Fibroblast of villous mesenchyme (primary cell): ENCODE data around the gene CABLES1. TPM values are rescaled to one million over a fixed set of nuclear protein-coding genes. Genes with fewer than 3 reads are reported as not detected.
"Not testable (repeated sequence)": the region's sequence is repeated elsewhere in the genome, so short reads cannot be mapped to it uniquely, and the experiment has no call there.

Experiments used
- DNase-seq: peaks from one replicate; pipeline ENCODE4 v3.0.0-alpha.2; 2010; ENCODE audit warnings: low read depth
- H3K4me3 ChIP-seq: 2 replicates; pipeline ENCODE4 v1.5.1; 2011; ENCODE audit warnings: low read depth, mild to moderate bottlenecking, low read length
- CTCF ChIP-seq: IDR thresholded peaks from 2 replicates; pipeline ENCODE4 v1.5.1; 2012; ENCODE audit warnings: low read depth, mild to moderate bottlenecking, low read length; ENCODE audit not compliant: insufficient read depth
- total RNA-seq: library from RNA; depleted of rRNA; stranded (reverse); fragments of >200 nt; gene quantifications from 2 replicates; pipeline ENCODE4 v1.2.3, GENCODE V29; 2012

The CABLES1 gene
- total RNA-seq, 1 donor: 0.43 TPM

DNA sequence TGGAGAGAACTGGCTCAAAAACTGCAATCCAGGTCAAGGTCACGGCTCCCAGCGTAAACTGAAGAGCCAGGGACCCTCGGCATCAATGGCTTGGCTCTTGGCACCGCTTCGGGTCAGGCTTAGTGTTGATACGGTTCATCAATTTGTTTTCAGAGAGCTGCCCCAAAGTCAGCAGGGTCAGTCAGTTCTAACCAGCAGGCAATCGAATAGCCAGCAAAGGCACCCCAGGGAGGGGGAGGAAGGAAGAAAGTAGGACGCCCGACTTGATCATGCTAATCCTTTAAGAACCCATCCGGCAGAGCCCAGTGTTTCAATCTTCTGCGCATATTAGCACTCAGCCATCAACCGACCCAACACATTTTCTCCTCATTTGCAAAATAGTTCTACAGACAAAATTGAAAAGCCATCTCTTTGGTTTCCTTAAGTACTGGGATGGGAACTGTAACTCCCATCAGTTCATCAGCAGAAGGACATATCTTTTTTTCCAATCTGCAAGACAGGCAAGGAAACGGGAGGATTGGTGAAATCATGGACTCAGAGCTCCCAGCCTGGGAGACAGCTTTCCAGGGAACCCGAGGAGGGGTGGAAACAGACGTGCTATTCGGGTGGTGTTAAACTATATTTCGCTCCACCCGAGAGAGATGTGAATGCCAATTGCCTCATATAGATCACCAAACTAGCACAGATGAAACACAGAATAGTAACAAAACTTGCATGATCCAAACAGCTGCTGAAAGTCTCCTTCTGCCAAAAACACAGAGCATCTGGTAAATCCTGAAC is 40.7 kb upstream of the CABLES1 start:
- H3K4me3 ChIP-seq: no peak overlapping the region
- no peak for DNase-seq
- no peak for TF ChIP-seq CTCF

GRCh38 chr18:23095463-23095862 is 39.8 kb upstream of the CABLES1 start:
- H3K4me3 ChIP-seq: no peak overlapping the region
- TF ChIP-seq CTCF: no peak
- no peak for DNase-seq

DNA sequence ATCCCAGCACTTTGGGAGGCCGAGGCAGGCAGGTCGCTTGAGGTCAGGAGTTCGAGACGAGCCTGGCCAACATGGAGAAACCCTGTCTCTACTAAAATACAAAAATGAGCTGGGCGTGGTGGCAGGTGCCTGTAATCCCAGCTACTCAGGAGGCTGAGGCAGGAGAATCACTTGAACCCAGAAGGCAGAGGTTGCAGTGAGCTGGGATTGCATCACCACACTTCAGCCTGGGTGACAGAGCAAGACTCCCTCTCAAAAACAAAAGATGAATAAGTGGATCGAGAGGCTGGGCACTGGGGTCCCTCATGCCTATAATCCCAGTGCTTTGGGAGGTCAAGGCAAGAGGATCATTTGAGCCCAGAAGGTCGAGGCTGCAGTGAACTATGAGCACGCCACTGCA is 38.3 kb upstream of the CABLES1 start:
- not testable (repeated sequence) for DNase-seq, H3K4me3 ChIP-seq

GRCh38 chr18:23099621-23100020 is 35.7 kb upstream of the CABLES1 start:
- TF ChIP-seq CTCF: no peak
- DNase-seq: no peak

DNA sequence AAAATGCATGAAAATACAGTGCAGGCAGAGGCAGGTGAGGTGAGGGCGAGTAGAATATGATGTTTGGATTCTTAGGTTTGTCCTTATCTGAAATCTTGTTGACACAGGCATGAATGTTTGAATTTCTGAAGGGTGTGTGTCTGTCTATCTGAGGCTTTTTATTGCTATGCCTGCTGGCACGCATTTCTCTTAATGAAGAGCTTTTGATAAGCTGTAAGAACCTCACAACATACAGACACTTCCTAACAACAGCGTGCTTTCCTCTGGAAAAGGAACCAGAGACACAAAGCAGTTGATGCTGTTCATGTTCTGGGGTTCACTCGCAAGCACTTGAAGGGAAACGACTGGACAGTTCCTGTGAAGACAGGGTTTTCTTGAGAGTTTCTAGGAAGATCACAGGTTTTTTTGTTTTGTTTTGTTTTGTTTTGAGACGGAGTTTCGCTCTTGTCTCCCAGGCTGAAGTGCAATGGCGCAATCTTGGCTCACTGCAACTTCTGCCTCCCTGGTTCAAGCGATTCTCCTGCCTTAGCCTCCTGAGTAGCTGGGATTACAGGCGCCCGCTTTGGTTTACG is 33.3 kb upstream of the CABLES1 start:
- no peak for TF ChIP-seq CTCF

More at GRCh38 chr18:23099621-23100020, 35.7 kb upstream of the CABLES1 start:
- no peak overlapping the region for H3K4me3 ChIP-seq

DNA sequence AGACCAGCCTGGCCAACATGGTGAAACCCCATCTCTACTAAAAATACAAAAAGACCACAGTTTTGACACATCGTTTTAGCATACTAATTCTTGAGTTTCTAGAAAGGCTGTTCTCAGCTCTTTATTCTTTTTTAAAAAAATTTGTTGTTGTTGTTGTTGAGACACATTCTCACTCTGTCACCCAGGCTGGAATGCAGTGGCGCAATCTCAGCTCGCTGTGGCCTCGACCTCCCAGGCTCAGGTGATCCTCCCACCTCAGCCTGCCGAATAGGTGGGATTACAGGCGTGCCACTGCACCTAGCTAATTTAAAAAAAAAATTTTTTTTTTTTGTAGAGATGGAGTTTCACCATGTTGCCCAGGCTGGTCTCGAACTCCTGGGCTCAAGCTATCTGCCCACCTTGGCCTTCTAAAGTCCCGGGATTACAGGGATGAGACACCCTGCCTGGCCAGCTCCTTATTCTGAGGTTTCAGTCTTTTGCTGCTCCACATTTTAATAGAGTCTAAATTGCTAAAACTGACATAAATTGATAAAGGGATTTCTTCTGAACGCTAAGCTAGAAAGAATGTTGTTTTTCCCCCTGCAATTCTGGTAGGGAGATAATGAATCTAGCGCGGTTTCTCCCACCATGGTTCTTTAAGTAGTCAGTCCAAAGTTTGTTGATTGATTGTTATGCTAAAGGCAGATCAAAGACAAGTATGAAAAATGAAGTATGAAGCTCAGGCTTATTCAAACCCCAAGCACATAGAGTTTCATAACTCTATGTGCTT is 32.6 kb upstream of the CABLES1 start:
- no peak overlapping the region for H3K4me3 ChIP-seq
- DNase-seq: no peak

More for the DNA sequence above, 33.3 kb upstream of the CABLES1 start:
- DNase-seq: peak; percentile 33
- no peak overlapping the region for H3K4me3 ChIP-seq

More for the DNA sequence above, 32.6 kb upstream of the CABLES1 start:
- TF ChIP-seq CTCF: no peak
